A549 treated with dexamethasone at 1 μM for 4 hours (cell line): ENCODE data around the gene CEBPZOS. TPM values are rescaled to one million over a fixed set of nuclear protein-coding genes. Genes with fewer than 3 reads are reported as not detected.

Experiments used
- total RNA-seq: library from RNA; stranded (reverse); fragments of 200-300 nt; extraction: Qiagen RNA extraction; gene quantifications from 5 replicates; pipeline ENCODE4 v1.2.3, GENCODE V29; 2022

Gene CEBPZOS
- total RNA-seq: 40.0 to 46.0 TPM (median 41.6 TPM) in 5 replicates

DNA sequence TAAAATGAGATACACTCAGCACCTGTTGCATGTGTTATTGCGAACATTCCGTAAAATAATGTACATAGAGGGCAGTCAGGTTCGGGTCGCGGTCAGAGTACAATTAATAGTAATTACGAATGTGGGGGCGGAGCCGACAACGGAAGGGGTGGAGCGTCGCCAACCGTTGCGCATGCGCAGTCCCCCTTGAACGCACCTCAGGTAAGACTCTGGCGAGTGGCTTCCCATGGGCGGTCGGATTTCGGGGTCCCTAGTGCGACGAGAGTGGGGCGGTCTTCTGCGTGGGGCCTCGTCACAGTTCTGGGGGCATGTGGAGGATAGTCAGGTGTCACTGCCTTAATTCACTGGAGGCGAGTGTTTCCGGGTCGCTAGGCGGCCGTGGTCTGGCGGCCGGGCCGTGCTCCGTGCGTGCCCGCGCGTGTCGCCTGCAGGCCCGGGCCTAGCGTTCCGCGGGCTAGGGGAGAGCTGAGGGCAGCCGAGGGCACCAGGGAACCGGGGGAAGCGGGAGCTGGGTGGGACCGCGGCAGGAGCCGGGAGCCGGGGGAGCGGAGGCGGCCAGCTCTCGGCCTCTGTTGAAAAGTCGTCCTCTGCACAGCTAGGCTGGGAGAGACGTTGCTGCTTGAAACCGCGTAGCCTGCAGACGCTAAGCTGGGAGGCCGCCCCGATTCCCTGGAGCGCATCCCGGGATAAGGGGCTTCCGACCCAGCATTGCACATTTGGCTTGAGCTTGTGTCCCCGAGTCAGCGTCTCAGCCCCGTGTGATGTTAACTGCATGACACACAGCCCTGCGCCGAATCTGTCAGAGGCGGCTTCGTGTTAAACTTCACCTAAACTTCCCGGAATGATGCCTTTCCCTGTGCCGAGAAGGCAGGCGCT lies at the start of gene CEBPZOS:
TSS of gene CEBPZOS (plus strand) at position 177 of the 876 bp plus-strand sequence. CDS start 3,209 bp downstream, outside the sequence.

DNA sequence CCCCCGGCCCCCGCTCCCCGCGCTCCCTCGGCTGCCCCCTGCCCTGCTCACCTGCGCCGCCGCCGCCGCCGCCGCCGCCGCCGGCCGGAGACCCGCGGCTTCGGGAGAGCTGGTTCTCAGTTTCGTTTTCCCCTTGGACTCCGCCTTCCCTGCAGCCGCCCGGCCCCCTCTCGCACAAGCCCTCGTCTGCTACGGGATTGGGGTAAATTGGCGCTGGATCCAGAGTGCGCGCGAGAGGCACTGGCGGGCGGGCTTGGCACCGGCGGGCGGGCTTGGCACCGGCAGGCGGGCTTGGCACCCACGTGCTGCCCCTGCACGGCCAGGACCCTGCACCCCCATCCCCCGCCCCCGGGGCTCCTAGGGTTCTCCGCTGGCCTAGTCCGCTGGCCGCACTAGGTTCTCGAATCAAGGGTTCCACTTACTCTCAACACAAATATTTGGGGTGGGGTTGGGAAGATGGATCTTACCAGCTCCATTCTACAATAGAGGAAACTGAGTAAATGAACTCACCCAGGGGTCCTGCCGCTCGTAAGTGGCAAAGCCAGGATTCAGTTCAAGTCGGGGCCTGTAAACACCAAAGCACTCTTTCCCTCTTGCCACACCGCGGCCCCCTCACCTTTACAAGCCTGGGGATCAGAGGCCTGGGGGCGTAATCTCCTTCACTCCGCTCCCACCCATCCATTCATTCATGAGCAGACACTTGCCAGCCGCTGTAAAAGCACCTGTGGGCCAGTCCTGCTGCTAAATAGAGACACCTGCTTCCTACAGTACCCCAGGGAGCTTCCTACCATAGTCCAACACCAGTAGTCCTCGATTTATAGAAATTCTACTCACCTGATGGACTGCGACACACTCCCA lies 39.2 kb upstream of the CEBPZOS start, which contains the start of gene EIF2AK2:
TSS of gene EIF2AK2 (minus strand) at position 124 of the 858 bp plus-strand sequence. CDS start 9,174 bp downstream, outside the sequence.

DNA sequence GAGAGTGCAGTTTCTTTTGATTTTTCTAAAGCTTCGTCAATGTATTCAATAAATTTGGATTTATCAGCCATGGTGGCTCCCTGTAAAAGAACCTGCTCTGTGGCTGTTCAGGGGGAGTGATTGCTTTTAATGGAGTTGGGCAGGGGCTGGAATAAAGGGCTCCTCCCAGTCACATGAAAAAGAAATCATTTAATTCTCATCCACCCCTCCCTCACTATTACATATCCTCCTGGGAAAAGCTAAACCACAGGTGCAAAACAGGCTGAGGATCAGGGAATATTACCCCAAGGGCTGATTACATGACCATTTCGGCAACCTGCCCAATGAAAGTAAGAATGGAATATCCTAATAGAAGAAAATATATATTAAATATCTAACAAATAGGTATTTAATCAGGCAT lies 7.7 kb upstream of the CEBPZOS start, which contains the start of gene SULT6B1:
TSS of gene SULT6B1 (minus strand) at position 101 of the 400 bp plus-strand sequence. CDS start at position 71, 30 bp downstream.

DNA sequence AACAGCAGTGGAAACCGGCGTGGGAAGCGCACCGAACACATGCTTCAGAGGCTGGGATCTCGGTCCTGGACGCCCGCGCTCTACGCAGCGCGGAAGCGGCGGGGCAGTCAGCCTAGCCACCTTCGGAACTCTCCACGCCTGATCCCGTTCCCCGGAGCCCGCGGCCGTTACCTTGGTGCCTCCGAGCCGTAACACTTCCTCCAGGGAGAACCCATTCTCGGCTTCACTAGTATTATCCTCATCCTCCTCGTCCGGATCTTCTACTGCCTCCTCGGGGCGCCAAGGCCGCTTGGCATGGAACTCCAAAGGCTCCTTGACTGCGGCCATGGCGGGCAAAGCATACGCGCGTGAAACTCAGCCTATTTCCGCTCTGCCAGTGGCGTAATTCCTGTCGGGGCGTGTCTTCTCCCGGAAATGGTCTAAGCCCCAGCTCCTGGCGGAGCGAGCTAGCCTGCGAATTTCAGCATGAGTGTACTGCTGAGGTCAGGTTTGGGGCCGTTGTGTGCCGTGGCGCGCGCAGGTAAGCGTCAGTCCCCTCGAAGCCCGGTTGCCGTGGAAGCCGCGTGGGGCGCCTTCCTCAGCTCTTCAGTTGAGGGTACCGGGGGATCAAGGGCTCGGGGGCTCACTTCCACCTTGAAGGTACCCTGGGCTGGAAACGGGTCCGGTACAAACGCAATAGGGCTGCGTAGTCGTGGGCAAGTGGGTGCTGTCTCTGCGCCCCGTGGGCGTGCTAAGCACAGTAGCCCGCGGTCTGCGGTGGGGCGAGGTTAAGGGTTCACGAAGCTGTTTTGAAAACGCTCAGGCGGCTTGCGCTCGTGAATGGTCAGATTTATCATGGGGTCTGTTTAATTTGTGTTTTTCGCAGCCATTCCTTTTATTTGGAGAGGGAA lies 35.2 kb downstream of the CEBPZOS start, which contains the start of the genes CEBPZ and NDUFAF7:
TSS of gene CEBPZ (minus strand) at position 356 of the 890 bp plus-strand sequence. CDS start at position 327, 29 bp downstream.
TSS of gene NDUFAF7 (plus strand) at position 418 of the 890 bp plus-strand sequence. CDS start at position 466, 48 bp downstream.

Other genes starting within 250 kb of the CEBPZOS start
- gene STRN, start 230.0 kb upstream of the CEBPZOS start, total RNA-seq: 11.3 to 24.0 TPM (median 21.0 TPM) in 5 replicates
- gene HEATR5B, start 112.1 kb upstream of the CEBPZOS start, total RNA-seq: 4.8 to 8.7 TPM (median 7.2 TPM) in 5 replicates
- gene GPATCH11, start 112.0 kb upstream of the CEBPZOS start, total RNA-seq: 9.0 to 12.0 TPM (median 11.0 TPM) in 5 replicates
- gene EIF2AK2, start 39.5 kb upstream of the CEBPZOS start, total RNA-seq: 19.8 to 29.5 TPM (median 27.2 TPM) in 5 replicates
- gene SULT6B1, start 7.8 kb upstream of the CEBPZOS start, total RNA-seq: not detected in 5 replicates
- gene CEBPZ, start 35.1 kb downstream of the CEBPZOS start, total RNA-seq: 66.5 to 83.0 TPM (median 68.5 TPM) in 5 replicates
- gene NDUFAF7, start 35.2 kb downstream of the CEBPZOS start, total RNA-seq: 15.0 to 20.9 TPM (median 17.2 TPM) in 5 replicates
- 9.5 to 17.0 TPM (median 14.7 TPM) in 5 replicates for gene PRKD3, start 128.3 kb downstream of the CEBPZOS start, total RNA-seq
- gene QPCT, start 148.1 kb downstream of the CEBPZOS start, total RNA-seq: 20.1 to 22.8 TPM (median 21.9 TPM) in 5 replicates